ENCODE results near the gene MAP7D1.

GRCh38 chr1:36177589-36178431, 21.9 kb downstream of the MAP7D1 start:
- no peak for TF ChIP-seq CTCF (IDR thresholded peaks at IDR 0.05)
- TF ChIP-seq POLR2A (IDR thresholded peaks at IDR 0.05), result no peak
